Dermis blood vessel endothelial cell (primary cell): ENCODE measurements around the gene HSPH1. TPM values are rescaled to one million over a fixed set of nuclear protein-coding genes. Genes with fewer than 3 reads are reported as not detected.

Source experiments
- DNase-seq: peaks from one replicate; pipeline ENCODE4 v3.0.0; 2010
- total RNA-seq: library from RNA; depleted of rRNA; stranded (reverse); fragments of >200 nt; gene quantifications from 2 replicates; pipeline ENCODE4 v1.2.3, GENCODE V29; 2014

The HSPH1 gene
- total RNA-seq, 1 donor from 2014 or later: 59.4 TPM

DNA sequence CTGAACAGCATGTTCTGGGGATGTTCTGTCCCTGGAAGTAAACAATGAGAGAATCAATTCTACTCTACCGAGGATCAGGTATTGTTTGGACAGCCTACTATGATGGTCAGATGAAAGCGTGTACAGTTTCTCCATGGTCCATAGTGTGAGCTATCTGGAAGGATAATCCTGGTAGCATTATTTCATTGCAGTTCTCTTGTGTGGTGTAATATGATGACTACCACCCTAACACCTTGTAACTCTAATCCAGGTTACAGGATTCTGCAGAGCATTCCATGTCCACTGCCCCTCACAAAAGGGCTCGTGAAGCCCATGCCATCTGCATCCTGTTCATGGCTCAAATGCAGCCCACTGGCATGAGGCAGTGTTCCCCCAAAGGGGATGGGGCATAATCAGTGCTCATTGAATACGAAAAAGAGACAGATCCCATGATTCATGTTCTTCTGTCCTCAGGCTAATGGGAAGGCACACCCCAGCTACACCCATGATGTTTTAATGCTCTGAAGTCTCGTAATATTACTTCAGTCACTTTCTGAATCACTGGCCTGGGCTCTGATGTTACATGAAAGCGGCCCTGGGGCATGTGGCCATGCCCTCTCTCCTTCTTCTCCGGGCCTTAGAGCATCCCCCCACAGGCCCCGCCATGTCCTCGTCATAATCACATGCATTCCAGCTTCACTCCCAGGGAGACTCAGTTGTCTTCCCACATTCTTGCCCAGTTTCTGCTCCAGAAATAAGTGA, 68.4 kb downstream of the HSPH1 start:
- DNase-seq: no peak

DNA sequence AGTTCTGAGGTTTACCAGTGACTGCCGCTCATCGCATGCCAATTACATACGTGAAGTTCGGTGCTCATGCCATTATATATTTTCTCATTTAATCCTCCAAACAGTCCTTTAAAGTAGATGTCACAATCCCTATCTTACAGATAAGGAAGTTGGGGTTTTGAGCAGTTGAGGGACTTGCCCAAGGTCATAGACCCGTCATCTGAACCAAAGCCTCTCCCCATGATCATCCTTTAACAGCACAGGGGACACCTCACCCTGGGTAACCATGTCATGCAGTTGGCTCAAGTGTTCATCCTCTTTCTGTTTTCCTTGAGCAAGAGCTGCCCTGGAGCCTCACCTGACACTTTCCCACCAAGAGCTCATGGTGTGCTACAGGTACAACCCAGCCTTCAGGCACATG, 69.1 kb downstream of the HSPH1 start:
- no peak for DNase-seq

DNA sequence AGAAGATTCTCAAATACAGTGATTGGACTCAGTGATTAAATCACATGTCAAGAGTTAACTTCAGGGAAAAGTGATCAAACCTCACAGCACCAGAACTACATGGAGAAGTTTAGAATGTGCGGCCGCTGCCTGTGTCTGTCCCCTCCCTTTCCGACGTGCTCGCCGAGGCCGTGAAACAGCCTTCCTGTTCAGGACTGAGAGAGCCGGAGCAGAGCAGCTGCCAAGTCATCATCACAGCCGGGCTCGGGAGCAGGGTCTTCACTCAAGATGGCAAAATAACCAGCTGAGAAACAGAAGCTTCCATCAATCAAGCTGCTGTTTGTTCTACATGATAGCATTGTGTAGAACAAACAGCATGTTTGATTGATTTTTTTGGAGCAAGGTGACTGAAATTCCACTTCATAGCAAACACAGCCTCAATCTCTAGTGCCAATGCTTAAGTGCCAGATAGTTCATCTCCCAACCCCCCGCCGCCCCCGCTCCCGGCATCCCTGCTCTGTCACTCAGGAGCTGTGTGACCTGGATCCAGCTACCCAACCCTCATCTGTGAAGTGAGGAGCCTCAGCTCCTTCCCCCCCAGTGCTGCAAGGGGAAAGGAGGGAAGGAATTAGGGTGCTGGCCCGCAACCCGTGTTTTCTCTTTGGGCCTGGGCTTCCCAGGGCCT, 70.6 kb downstream of the HSPH1 start:
- peak; percentile 76 for DNase-seq

DNA sequence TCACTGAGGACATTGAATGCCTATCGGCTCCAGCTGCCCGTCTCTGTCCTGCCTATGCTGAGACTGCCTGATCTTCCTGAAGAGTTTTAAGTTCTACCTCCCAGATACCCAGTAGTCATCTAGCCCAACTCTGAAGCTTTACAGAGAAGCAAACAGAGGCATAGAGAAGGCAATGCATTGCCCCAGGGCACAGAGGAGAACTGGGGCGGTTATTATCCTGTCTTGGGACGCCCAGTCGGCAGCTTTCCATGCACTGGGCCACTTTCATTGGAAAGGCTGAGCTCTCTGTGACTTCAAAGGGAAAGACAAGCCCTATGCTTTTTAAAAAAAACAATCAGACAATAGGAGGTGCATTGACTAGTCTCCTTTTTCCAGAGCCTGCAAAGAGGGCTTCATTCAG, 71.6 kb downstream of the HSPH1 start:
- DNase-seq: no peak

DNA sequence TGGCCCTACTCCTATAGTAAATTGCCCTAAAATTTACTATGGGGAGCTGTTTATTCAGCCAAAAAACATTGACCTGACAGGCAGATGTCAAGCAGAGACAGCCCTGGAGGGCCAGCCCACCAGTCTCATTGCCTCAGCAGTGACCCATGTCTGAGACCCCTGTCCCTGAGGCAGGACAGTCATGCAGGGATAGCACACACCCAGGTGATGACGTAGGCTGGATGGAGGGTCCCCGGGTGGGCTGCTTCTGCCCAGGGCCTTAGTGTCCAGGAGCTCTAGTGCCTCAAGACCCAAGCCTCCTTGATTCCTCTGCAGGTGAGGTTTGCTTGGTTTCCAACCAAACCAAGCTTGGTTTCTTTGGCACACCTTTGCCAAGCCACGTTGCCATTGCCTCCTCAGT, 72.1 kb downstream of the HSPH1 start:
- DNase-seq: no peak

DNA sequence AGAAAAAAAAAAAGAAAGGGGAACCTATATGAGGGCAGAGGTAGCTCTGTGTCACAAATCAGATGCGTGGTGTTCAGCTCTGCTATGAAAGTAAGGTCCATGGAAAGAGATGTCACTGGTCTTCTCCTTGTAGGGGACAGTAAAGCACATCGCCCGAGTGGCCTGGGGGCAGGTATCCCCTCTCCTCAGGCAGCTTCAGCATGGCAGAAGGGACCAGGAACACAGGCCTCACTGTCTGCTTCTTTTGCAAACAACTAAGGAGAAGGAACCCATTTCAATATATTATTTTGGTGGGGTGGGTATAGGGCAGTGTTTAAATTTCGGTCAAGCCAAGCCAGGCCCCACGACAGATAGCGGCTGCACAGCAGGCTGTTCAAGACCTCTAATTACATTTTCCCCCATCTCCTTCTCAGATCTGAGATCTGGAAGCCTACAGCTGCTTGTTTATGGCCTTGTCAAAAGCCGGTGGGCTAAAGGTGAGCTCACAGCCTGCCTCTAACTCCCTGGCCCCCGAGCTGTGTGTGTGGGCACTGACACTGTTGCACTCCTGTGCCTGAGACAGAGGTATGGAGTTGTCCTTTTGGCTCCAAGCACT, 72.8 kb downstream of the HSPH1 start:
- DNase-seq: no peak

Other genes starting within 250 kb of the HSPH1 start
- gene TEX26, start 229.2 kb downstream of the HSPH1 start, total RNA-seq: not detected in 2 replicates
- gene B3GLCT, start 38.1 kb upstream of the HSPH1 start, total RNA-seq: 20.4 and 23.3 TPM in 2 replicates